Lower lobe of right lung (tissue), 2 donors: ENCODE results near the gene KLK4. TPM values are rescaled to one million over a fixed set of nuclear protein-coding genes. Genes with fewer than 3 reads are reported as not detected.
A peak's percentile ranks its signal among the peaks of the same experiment; 100 is the strongest.
"Not testable (repeated sequence)": the region's sequence is repeated elsewhere in the genome, so short reads cannot be mapped to it uniquely, and the experiment has no call there.

Experiments
- ATAC-seq, 2 donors: fragments of 200-7000 bp; cut with Tn5 transposase; one replicate each; pipeline ENCODE4 v1.9.1; 2020 to 2022; ENCODE audit warnings: mild to moderate bottlenecking in 2 of 2, moderate library complexity in 2 of 2
- DNase-seq: peaks from one replicate; pipeline ENCODE4 v3.0.0-alpha.2; 2020
- H3K27ac ChIP-seq: fragments of 200-600 bp; one replicate; pipeline ENCODE4 v1.8.0; 2022
- H3K27me3 ChIP-seq: fragments of 200-600 bp; one replicate; pipeline ENCODE4 v1.8.0; 2022; ENCODE audit warnings: low read depth
- H3K36me3 ChIP-seq: fragments of 200-600 bp; one replicate; pipeline ENCODE4 v1.8.0; 2022; ENCODE audit warnings: mild to moderate bottlenecking
- H3K4me1 ChIP-seq: fragments of 200-600 bp; one replicate; pipeline ENCODE4 v1.8.0; 2022
- H3K4me3 ChIP-seq: fragments of 200-600 bp; one replicate; pipeline ENCODE4 v1.8.0; 2022; ENCODE audit warnings: mild to moderate bottlenecking
- H3K9me3 ChIP-seq: fragments of 200-600 bp; one replicate; pipeline ENCODE4 v1.8.0; 2022
- intact Hi-C: fragments of 100-400 bp; cut with DNase I; formaldehyde crosslinking; loops from one replicate; pipeline ENCODE4 v1.11.0; 2022
- total RNA-seq: library from RNA; stranded (reverse); fragmentation: NEBNext Ultra II Directional; extraction: Animal tissue kit (Norgen Biotek cat#: 25700); gene quantifications from one replicate; pipeline ENCODE4 v1.2.1, GENCODE V29; 2021
- TF ChIP-seq, protein P1 (sequence below): fragments of 200-600 bp; IDR thresholded peaks from one replicate; pipeline ENCODE4 v1.8.0; 2022; ENCODE audit warnings: antibody characterized with exemption, mild to moderate bottlenecking
- donor health status: DM: no; HTN: yes; CAD: no; lungs with severe emphysema.

Gene KLK4
- total RNA-seq, 1 donor from 2014 or later = not detected

GRCh38 chr19:50896591-50897190 lies 14.5 kb downstream of the KLK4 start:
- H3K27ac ChIP-seq = no peak overlapping the region
- DNase-seq = no peak

DNA sequence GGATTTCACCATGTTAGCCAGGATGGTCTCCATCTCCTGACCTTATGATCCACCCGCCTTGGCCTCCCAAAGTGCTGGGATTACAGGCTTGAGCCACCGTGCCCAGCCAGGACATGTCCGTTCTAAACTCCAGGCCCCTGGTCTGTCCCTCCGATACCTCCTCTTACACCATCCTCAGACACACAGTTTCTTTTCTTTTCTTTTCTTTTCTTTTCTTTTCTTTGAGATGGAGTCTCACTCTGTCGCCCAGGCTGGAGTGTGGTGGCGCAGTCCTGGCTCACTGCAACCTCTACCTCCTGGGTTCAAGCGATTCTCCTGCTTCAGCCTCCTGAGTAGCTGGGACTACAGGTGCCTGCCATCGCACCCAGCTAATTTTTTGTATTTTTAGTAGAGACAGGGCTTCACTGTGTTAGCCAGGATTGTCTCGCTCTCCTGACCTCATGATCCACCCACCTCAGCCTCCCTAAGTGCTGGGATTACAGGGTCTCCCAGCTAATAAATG lies 15.1 kb downstream of the KLK4 start:
- intact Hi-C loops, DNase-seq, ATAC-seq, H3K36me3 ChIP-seq, H3K9me3 ChIP-seq, H3K27ac ChIP-seq, H3K4me1 ChIP-seq, H3K4me3 ChIP-seq: not testable (repeated sequence)
- H3K27me3 ChIP-seq = peaks cover 18% of the 10 kb centered on the region

More at GRCh38 chr19:50896591-50897190, 14.5 kb downstream of the KLK4 start:
- intact Hi-C loops = no loop called here
- peak in 1 of 2 donors; percentile 50 for ATAC-seq
- TF ChIP-seq, protein P1, sequence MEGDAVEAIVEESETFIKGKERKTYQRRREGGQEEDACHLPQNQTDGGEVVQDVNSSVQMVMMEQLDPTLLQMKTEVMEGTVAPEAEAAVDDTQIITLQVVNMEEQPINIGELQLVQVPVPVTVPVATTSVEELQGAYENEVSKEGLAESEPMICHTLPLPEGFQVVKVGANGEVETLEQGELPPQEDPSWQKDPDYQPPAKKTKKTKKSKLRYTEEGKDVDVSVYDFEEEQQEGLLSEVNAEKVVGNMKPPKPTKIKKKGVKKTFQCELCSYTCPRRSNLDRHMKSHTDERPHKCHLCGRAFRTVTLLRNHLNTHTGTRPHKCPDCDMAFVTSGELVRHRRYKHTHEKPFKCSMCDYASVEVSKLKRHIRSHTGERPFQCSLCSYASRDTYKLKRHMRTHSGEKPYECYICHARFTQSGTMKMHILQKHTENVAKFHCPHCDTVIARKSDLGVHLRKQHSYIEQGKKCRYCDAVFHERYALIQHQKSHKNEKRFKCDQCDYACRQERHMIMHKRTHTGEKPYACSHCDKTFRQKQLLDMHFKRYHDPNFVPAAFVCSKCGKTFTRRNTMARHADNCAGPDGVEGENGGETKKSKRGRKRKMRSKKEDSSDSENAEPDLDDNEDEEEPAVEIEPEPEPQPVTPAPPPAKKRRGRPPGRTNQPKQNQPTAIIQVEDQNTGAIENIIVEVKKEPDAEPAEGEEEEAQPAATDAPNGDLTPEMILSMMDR = no peak
- H3K27me3 ChIP-seq = peaks cover 19% of the 10 kb centered on the region
- no peaks in the 10 kb centered on the region for H3K9me3 ChIP-seq
- no peaks in the 10 kb centered on the region for H3K36me3 ChIP-seq
- no peak overlapping the region for H3K4me3 ChIP-seq
- no peaks in the 10 kb centered on the region for H3K4me1 ChIP-seq

GRCh38 chr19:50894478-50895356 lies 16.5 kb downstream of the KLK4 start:
- no peaks in the 10 kb centered on the region for H3K36me3 ChIP-seq
- intact Hi-C loops = no loop called here
- ATAC-seq (no peak), DNase-seq (no peak)
- no peaks in the 10 kb centered on the region for H3K4me1 ChIP-seq
- no peak overlapping the region for H3K27ac ChIP-seq
- H3K4me3 ChIP-seq = no peak overlapping the region
- TF ChIP-seq, protein P1 = no peak
- no peaks in the 10 kb centered on the region for H3K9me3 ChIP-seq
- peaks cover 9% of the 10 kb centered on the region for H3K27me3 ChIP-seq

DNA sequence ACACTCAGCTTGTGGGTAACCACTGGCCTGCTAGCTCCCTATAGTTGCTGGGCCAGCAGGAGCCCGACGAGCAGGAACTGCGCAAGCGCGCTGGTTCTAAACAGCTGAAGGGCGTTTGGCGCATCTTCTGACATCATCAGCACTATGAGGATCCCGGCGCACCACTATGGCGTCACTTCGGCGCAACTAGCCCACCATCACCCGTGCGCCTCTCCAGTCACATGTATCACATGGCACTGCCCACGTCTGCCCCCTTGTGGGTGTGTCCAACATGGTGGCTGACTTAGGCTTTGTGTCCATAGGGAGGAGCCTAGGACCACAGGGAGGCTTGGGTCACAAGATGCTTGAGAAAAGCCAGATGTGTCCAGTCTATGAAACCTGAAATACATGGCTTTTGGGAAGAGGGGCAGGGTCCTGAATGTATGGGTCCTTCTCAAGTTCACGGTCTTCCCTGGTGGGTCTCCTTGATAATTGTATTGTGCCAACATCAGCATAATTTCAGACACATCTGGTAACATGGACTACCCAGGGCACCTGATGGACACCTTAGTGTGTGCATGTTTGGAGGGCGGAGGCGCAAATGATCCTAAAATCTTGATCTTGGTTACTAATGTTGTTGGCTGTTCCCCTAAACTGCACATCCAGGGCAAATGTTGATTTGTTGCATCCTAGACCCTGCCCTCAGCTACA lies 18.0 kb downstream of the KLK4 start:
- H3K27me3 ChIP-seq = peaks cover 11% of the 10 kb centered on the region
- no peaks in the 10 kb centered on the region for H3K36me3 ChIP-seq
- H3K4me1 ChIP-seq = no peaks in the 10 kb centered on the region
- no peaks in the 10 kb centered on the region for H3K9me3 ChIP-seq
- TF ChIP-seq, protein P1 = no peak
- DNase-seq (no peak), ATAC-seq (no peak)
- H3K4me3 ChIP-seq = no peak overlapping the region
- H3K27ac ChIP-seq = no peak overlapping the region
- intact Hi-C loops = no loop called here

DNA sequence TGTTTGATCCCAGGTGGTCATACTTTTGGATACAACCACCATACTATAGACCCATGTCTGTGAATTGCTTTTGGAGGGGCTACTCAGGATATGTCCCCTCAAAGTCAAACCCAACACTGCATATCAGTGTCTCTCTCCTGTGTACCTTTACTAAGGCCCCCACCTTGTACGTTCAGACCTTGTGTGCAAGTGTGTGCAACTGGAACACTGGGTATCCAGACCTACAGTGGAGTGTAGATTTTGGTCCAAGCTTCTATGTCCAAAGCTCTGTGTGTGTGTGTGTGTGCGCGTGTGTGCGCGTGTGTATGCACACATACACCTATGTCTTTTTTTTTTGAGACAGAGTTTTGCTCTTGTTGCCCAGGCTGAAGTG lies 20.0 kb downstream of the KLK4 start:
- H3K9me3 ChIP-seq = no peaks in the 10 kb centered on the region
- TF ChIP-seq, protein P1 = no peak
- DNase-seq = no peak
- no peaks in the 10 kb centered on the region for H3K36me3 ChIP-seq
- intact Hi-C loops = no loop called here
- H3K27me3 ChIP-seq = peaks cover 12% of the 10 kb centered on the region
- H3K4me3 ChIP-seq = no peak overlapping the region
- no peaks in the 10 kb centered on the region for H3K4me1 ChIP-seq
- ATAC-seq = no peak
- no peak overlapping the region for H3K27ac ChIP-seq
